Activated CD4-positive, alpha-beta T cell treated with anti-CD3 and anti-CD28 coated beads for 24 hours (primary cell): ENCODE results near the gene ATP6V0E1.
A peak's percentile ranks its signal among the peaks of the same experiment; 100 is the strongest.

Experiments
- DNase-seq, 2 donors: peaks; one replicate each; pipeline ENCODE4 v3.0.0-alpha.2; 2020; ENCODE audit warnings: low read depth in 2 of 2

Gene ATP6V0E1

GRCh38 chr5:172956936-172957335 lies 26.6 kb upstream of the ATP6V0E1 start:
- DNase-seq: no peak

- DNase-seq: no peak
These were observed 26.1 kb upstream of the ATP6V0E1 start for GRCh38 chr5:172957458-172957857.

GRCh38 chr5:172958331-172959046 lies 25.1 kb upstream of the ATP6V0E1 start:
- DNase-seq: peak; percentile 48 to 50

GRCh38 chr5:172959824-172960799 lies 23.5 kb upstream of the ATP6V0E1 start:
- no peak for DNase-seq

- DNase-seq: no peak
These were observed 13.7 kb upstream of the ATP6V0E1 start for GRCh38 chr5:172969921-172970320.

GRCh38 chr5:172971482-172971881 lies 12.1 kb upstream of the ATP6V0E1 start:
- no peak for DNase-seq

- no peak for DNase-seq
These were observed 11.0 kb upstream of the ATP6V0E1 start for GRCh38 chr5:172972552-172972951.

GRCh38 chr5:172973127-172973916 lies 10.2 kb upstream of the ATP6V0E1 start:
- no peak for DNase-seq

- no peak for DNase-seq
These were observed 9.6 kb upstream of the ATP6V0E1 start for GRCh38 chr5:172973931-172974330.

GRCh38 chr5:172975289-172975688 lies 8.3 kb upstream of the ATP6V0E1 start:
- no peak for DNase-seq

GRCh38 chr5:172979778-172980177 lies 3.8 kb upstream of the ATP6V0E1 start:
- DNase-seq: no peak

GRCh38 chr5:172981931-172982330 lies 1.6 kb upstream of the ATP6V0E1 start:
- DNase-seq: no peak

GRCh38 chr5:172984244-172984953 lies 828 bp downstream of the ATP6V0E1 start:
- DNase-seq: peak; percentile 60

- DNase-seq: no peak
These were observed 2.0 kb downstream of the ATP6V0E1 start for GRCh38 chr5:172985596-172985995.

GRCh38 chr5:172988276-172988675 lies 4.7 kb downstream of the ATP6V0E1 start:
- no peak for DNase-seq

GRCh38 chr5:172990776-172991175 lies 7.2 kb downstream of the ATP6V0E1 start:
- DNase-seq: no peak

- DNase-seq: no peak
These were observed 10.8 kb downstream of the ATP6V0E1 start for GRCh38 chr5:172994405-172994804.

- DNase-seq: no peak
These were observed 15.9 kb downstream of the ATP6V0E1 start for GRCh38 chr5:172999372-172999973.

GRCh38 chr5:172999974-173000373 lies 16.4 kb downstream of the ATP6V0E1 start:
- no peak for DNase-seq

GRCh38 chr5:173001229-173001841 lies 17.8 kb downstream of the ATP6V0E1 start:
- DNase-seq: no peak
